Activated naive CD4-positive, alpha-beta T cell treated with anti-CD3 and anti-CD28 coated beads, Interleukin-2, amount 10 ng/mL, durations not matched to agents 7 days and 5 days (primary cell): ENCODE measurements around the gene CDHR1.

Source experiments
- CTCF ChIA-PET: fragments of 350-600 bp; sonication (Branson Sonifier 250); formaldehyde crosslinking; loops from one replicate; lab custom pipeline; 2021; ENCODE audit warnings: antibody characterized with exemption; lab: Charles Lee
- DNase-seq: peaks from one replicate; pipeline ENCODE4 v3.0.0-alpha.2; 2020
- H3K27ac Mint-ChIP-seq: one replicate; pipeline ENCODE4 v1.8.0; 2021; ENCODE audit warnings: mild to moderate bottlenecking, moderate library complexity, mixed read lengths
- H3K27me3 Mint-ChIP-seq: one replicate; pipeline ENCODE4 v1.8.0; 2021; ENCODE audit warnings: mild to moderate bottlenecking, mixed read lengths
- H3K36me3 Mint-ChIP-seq: one replicate; pipeline ENCODE4 v1.8.0; 2021; ENCODE audit warnings: mixed read lengths
- H3K4me1 Mint-ChIP-seq: one replicate; pipeline ENCODE4 v1.8.0; 2021; ENCODE audit warnings: mixed read lengths
- H3K4me3 Mint-ChIP-seq: one replicate; pipeline ENCODE4 v1.8.0; 2021; ENCODE audit warnings: mild to moderate bottlenecking, moderate library complexity, mixed read lengths
- H3K9me3 Mint-ChIP-seq: one replicate; pipeline ENCODE4 v1.8.0; 2021; ENCODE audit warnings: mixed read lengths

CDHR1 gene

GRCh38 chr10:84235096-84235495, 40.8 kb downstream of the CDHR1 start:
- H3K27me3 Mint-ChIP-seq = peaks cover 30% of the 10 kb centered on the region
- no peaks in the 10 kb centered on the region for H3K9me3 Mint-ChIP-seq
- DNase-seq = no peak
- H3K27ac Mint-ChIP-seq = no peak overlapping the region
- no peaks in the 10 kb centered on the region for H3K36me3 Mint-ChIP-seq
- H3K4me3 Mint-ChIP-seq = no peak overlapping the region
- H3K4me1 Mint-ChIP-seq = no peaks in the 10 kb centered on the region
- CTCF ChIA-PET = no interaction called here

DNA sequence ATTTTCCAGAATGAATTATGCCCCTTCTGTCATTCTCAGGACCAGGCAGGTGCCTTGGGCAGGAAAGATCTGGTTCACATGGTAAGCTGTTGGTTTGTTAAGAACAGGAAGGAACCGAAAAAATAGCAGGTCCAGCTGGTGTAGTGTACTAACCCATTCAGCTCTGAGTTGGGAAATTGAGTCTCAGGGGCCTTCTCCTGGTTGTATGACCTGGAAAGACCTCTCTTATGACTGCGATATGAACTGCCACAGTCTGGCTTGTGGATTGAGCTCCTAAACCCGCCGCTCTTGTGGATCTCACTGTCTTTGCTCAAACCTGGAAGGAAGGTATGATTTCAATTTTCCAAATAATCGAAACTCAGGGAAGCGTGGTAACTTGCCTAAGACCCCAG, 42.5 kb downstream of the CDHR1 start:
- H3K36me3 Mint-ChIP-seq = no peaks in the 10 kb centered on the region
- no peaks in the 10 kb centered on the region for H3K9me3 Mint-ChIP-seq
- no peak overlapping the region for H3K4me3 Mint-ChIP-seq
- DNase-seq = no peak
- no peaks in the 10 kb centered on the region for H3K4me1 Mint-ChIP-seq
- H3K27ac Mint-ChIP-seq = no peak overlapping the region
- peaks cover 24% of the 10 kb centered on the region for H3K27me3 Mint-ChIP-seq
- CTCF ChIA-PET = interaction anchor here (0.9 to 1.3 kb wide), 5 partner anchors 10 to 301 kb away, joined by 3 read pairs; no protein-coding TSS in a partner anchor

- Mint-ChIP-seq H3K9me3 (no peaks in the 10 kb centered on the region), H3K36me3 (no peaks in the 10 kb centered on the region), H3K27ac (no peak overlapping the region), H3K4me1 (no peaks in the 10 kb centered on the region), H3K4me3 (no peak overlapping the region), H3K27me3 (peaks cover 18% of the 10 kb centered on the region)
- no peak for DNase-seq
- CTCF ChIA-PET = interaction anchor here (0.9 to 1.3 kb wide), 5 partner anchors 11 to 300 kb away, joined by 3 read pairs; no protein-coding TSS in a partner anchor
These were observed 43.1 kb downstream of the CDHR1 start for GRCh38 chr10:84237199-84238051.

DNA sequence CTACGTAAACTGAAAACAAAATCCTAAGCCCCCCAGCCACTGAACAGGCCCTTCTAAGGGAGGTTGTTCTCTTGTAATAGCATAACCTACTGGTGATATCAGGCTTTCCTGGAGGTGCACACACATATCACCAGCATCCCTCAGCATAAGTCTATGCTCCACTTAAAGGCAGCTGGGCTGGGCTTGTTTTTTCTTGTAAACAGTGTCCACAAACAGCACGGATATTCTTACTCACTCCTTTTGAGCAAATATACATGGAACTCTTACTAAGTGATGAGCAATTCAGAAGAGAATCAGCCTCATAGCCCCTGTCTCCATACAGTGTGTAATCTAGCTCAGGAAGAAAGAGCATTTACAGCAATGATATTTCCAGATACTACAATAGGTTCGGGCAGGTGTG, 44.6 kb downstream of the CDHR1 start:
- Mint-ChIP-seq H3K4me3 (no peak overlapping the region), H3K9me3 (no peaks in the 10 kb centered on the region), H3K27me3 (peaks cover 12% of the 10 kb centered on the region), H3K4me1 (no peaks in the 10 kb centered on the region), H3K27ac (no peak overlapping the region), H3K36me3 (no peaks in the 10 kb centered on the region)
- CTCF ChIA-PET = interaction anchor here (0.8 kb wide), 1 partner anchor 18 kb away, joined by 3 read pairs; no protein-coding TSS in a partner anchor
- no peak for DNase-seq

GRCh38 chr10:84241185-84241790, 47.0 kb downstream of the CDHR1 start, which contains the start of gene LRIT1:
Gene LRIT1, minus strand, starts transcription at chr10:84241546. Its CDS starts 107 bp downstream, at chr10:84241439.
- H3K4me3 Mint-ChIP-seq = no peak within 1 kb of the TSS
- CTCF ChIA-PET = no interaction called here
- no peaks in the 10 kb centered on the region for H3K4me1 Mint-ChIP-seq
- H3K27ac Mint-ChIP-seq = no peak within 1 kb of the TSS
- peaks cover 12% of the 10 kb centered on the region for H3K27me3 Mint-ChIP-seq
- no peak for DNase-seq
- H3K9me3 Mint-ChIP-seq = no peaks in the 10 kb centered on the region
- no peaks in the 10 kb centered on the region for H3K36me3 Mint-ChIP-seq

- CTCF ChIA-PET = no interaction called here
- H3K4me1 Mint-ChIP-seq = no peaks in the 10 kb centered on the region
- no peaks in the 10 kb centered on the region for H3K9me3 Mint-ChIP-seq
- peaks cover 16% of the 10 kb centered on the region for H3K27me3 Mint-ChIP-seq
- H3K4me3 Mint-ChIP-seq = no peak overlapping the region
- no peak for DNase-seq
- no peak overlapping the region for H3K27ac Mint-ChIP-seq
- no peaks in the 10 kb centered on the region for H3K36me3 Mint-ChIP-seq
These were observed 49.4 kb downstream of the CDHR1 start for GRCh38 chr10:84243759-84244158.

- H3K36me3 Mint-ChIP-seq = no peaks in the 10 kb centered on the region
These were observed 50.4 kb downstream of the CDHR1 start, which contains the start of gene RGR for GRCh38 chr10:84244651-84245270. Gene RGR, plus strand, starts transcription at chr10:84245053. Its CDS starts 38 bp downstream, at chr10:84245091.

DNA sequence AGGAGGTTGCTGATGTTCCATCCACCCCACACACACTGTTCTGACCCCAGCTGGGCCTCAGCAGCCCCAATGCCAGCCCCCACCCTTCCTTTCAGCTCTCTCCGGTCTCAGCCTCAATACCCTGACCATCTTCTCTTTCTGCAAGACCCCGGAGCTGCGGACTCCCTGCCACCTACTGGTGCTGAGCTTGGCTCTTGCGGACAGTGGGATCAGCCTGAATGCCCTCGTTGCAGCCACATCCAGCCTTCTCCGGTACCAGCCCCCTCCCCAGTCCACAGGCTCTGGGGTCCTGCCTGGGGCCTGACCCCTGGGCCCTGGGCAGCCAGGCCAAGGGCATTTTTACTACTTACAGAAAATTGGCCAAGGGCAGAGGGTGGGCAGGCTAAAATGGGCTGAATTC, 53.2 kb downstream of the CDHR1 start:
- CTCF ChIA-PET = interaction anchor here (3.1 kb wide), 1 partner anchor 9 kb away, joined by 12 read pairs; no protein-coding TSS in a partner anchor
- Mint-ChIP-seq H3K36me3 (no peaks in the 10 kb centered on the region), H3K27me3 (peaks cover 34% of the 10 kb centered on the region), H3K4me1 (no peaks in the 10 kb centered on the region), H3K27ac (no peak overlapping the region), H3K4me3 (no peak overlapping the region), H3K9me3 (no peaks in the 10 kb centered on the region)
- no peak for DNase-seq

More at GRCh38 chr10:84244651-84245270, 50.4 kb downstream of the CDHR1 start, which contains the start of gene RGR:
- Mint-ChIP-seq H3K27me3 (peaks cover 22% of the 10 kb centered on the region), H3K27ac (no peak within 1 kb of the TSS), H3K9me3 (no peaks in the 10 kb centered on the region), H3K4me3 (no peak within 1 kb of the TSS), H3K4me1 (no peaks in the 10 kb centered on the region)
- CTCF ChIA-PET = no interaction called here
- no peak for DNase-seq

DNA sequence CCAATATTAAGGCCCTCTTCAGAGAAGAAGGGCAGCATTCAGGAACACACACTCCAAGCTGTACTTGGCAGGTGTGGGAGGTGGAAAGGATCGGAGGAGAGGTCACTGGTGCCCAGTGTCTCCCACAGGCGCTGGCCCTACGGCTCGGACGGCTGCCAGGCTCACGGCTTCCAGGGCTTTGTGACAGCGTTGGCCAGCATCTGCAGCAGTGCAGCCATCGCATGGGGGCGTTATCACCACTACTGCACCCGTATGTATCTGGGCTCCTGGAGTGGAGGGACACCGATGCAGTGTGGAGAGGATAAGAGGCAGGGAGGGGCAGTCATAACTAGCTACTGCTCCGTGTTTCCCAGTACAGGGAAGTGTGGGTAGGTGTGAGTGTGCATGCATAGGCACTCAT, 54.5 kb downstream of the CDHR1 start:
- no peaks in the 10 kb centered on the region for H3K9me3 Mint-ChIP-seq
- H3K27me3 Mint-ChIP-seq = peaks cover 43% of the 10 kb centered on the region
- no peaks in the 10 kb centered on the region for H3K36me3 Mint-ChIP-seq
- H3K4me1 Mint-ChIP-seq = no peaks in the 10 kb centered on the region
- DNase-seq = no peak
- CTCF ChIA-PET = interaction anchor here (0.8 to 3.1 kb wide), 2 partner anchors 8 to 16 kb away, joined by 3 to 12 read pairs; no protein-coding TSS in a partner anchor
- no peak overlapping the region for H3K4me3 Mint-ChIP-seq
- H3K27ac Mint-ChIP-seq = no peak overlapping the region

DNA sequence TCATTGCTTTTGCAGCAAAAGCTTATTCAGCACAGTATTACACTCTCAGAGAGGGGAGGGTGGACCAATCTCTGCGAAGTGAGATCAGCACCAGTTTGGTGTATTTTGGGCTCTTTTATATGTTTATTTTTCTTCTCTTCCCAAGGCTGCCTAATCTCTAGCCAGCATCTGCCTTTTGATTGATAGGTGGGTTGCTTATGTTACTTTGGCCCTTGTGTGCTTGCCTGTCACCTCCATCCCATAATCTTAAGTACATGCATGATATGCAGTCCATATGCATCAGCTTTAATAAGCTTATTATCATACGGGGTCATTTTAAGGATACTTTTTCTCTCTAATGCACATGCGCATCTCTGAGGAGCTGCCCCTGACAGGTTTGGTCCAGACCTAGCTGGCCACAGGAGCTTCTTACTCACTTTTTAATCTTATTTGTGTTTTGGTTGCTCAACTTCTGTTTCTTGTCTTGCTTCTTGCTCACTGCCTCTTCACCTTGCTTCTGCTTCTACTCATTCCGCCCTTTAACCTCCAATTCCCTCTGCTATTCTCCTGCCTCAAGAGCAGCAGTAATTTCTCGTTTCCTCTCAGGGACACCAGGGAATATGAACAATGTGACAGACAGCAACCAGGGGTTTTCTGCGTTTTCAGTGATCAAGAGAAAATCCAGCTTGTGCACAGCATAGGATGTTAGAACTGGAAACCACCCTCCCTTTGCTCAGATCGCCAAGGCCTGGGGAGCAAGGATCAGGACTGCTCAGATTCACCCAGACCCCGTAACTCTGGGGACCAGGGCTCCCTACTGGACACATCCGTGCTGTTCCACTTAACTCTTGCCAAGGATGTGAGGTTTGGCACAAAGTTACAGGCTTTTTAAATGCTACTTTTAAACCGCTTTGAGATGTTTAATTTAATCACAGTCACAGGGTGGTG, 60.5 kb downstream of the CDHR1 start:
- DNase-seq = no peak
- no peaks in the 10 kb centered on the region for H3K36me3 Mint-ChIP-seq
- peaks cover 36% of the 10 kb centered on the region for H3K27me3 Mint-ChIP-seq
- H3K4me1 Mint-ChIP-seq = peaks cover 5% of the 10 kb centered on the region
- no peaks in the 10 kb centered on the region for H3K9me3 Mint-ChIP-seq
- no peak overlapping the region for H3K27ac Mint-ChIP-seq
- CTCF ChIA-PET = interaction anchor here (0.6 to 1.5 kb wide), 8 partner anchors 10 to 284 kb away, joined by 3 to 4 read pairs (median 3); no protein-coding TSS in a partner anchor
- H3K4me3 Mint-ChIP-seq = no peak overlapping the region

GRCh38 chr10:84256510-84257342, 62.4 kb downstream of the CDHR1 start:
- CTCF ChIA-PET = interaction anchor here (0.6 to 2.6 kb wide), 19 partner anchors 9 to 455 kb away, joined by 3 to 17 read pairs (median 3); no protein-coding TSS in a partner anchor
- Mint-ChIP-seq H3K36me3 (no peaks in the 10 kb centered on the region), H3K4me3 (no peak overlapping the region), H3K9me3 (no peaks in the 10 kb centered on the region), H3K27ac (no peak overlapping the region), H3K4me1 (peaks cover 5% of the 10 kb centered on the region), H3K27me3 (peaks cover 36% of the 10 kb centered on the region)
- peak; percentile 65 for DNase-seq

GRCh38 chr10:84257343-84258020, 63.1 kb downstream of the CDHR1 start:
- H3K4me1 Mint-ChIP-seq = peaks cover 5% of the 10 kb centered on the region
- DNase-seq = no peak
- H3K4me3 Mint-ChIP-seq = no peak overlapping the region
- no peak overlapping the region for H3K27ac Mint-ChIP-seq
- H3K27me3 Mint-ChIP-seq = peaks cover 40% of the 10 kb centered on the region
- H3K9me3 Mint-ChIP-seq = no peaks in the 10 kb centered on the region
- H3K36me3 Mint-ChIP-seq = no peaks in the 10 kb centered on the region
- CTCF ChIA-PET = interaction anchor here (0.6 to 2.6 kb wide), 17 partner anchors 9 to 283 kb away, joined by 3 to 17 read pairs (median 3); no protein-coding TSS in a partner anchor
